ENCODE data around the gene SHISA9.

- TF ChIP-seq POLR2A (IDR thresholded peaks at IDR 0.05; ENCODE audit: borderline replicate concordance, extremely low read depth, insufficient read depth, insufficient read length) (no peak), CEBPB (IDR thresholded peaks at IDR 0.05; ENCODE audit: low read depth) (no peak), EGR1 (IDR thresholded peaks at IDR 0.05; ENCODE audit: low read depth) (no peak), CTCF (IDR thresholded peaks at IDR 0.05 in 2 of 3, conservative IDR thresholded peaks at IDR 0.05 in 1 of 3; ENCODE audit: borderline replicate concordance in 1 of 3, insufficient read depth in 1 of 3, low read depth in 2 of 3, low read length in 2 of 3) (no peak), ZFX (IDR thresholded peaks at IDR 0.05) (no peak), JUND (IDR thresholded peaks at IDR 0.05) (no peak), SP1 (IDR thresholded peaks at IDR 0.05; ENCODE audit: low read depth) (no peak), POLR2AphosphoS5 (IDR thresholded peaks at IDR 0.05; ENCODE audit: low read depth, low read length) (no peak), ELF1 (IDR thresholded peaks at IDR 0.05; ENCODE audit: borderline replicate concordance, low read depth) (no peak), MAX (IDR thresholded peaks at IDR 0.05) (no peak), YY1 (IDR thresholded peaks at IDR 0.05; ENCODE audit: extremely low read depth, insufficient replicate concordance, low read depth, low read length) (no peak), EZH2 (IDR thresholded peaks at IDR 0.05) (no peak)
- TF ChIP-seq, protein P1, sequence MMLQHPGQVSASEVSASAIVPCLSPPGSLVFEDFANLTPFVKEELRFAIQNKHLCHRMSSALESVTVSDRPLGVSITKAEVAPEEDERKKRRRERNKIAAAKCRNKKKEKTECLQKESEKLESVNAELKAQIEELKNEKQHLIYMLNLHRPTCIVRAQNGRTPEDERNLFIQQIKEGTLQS (IDR thresholded peaks at IDR 0.05) = no peak
- TF ChIP-seq, protein P2, sequence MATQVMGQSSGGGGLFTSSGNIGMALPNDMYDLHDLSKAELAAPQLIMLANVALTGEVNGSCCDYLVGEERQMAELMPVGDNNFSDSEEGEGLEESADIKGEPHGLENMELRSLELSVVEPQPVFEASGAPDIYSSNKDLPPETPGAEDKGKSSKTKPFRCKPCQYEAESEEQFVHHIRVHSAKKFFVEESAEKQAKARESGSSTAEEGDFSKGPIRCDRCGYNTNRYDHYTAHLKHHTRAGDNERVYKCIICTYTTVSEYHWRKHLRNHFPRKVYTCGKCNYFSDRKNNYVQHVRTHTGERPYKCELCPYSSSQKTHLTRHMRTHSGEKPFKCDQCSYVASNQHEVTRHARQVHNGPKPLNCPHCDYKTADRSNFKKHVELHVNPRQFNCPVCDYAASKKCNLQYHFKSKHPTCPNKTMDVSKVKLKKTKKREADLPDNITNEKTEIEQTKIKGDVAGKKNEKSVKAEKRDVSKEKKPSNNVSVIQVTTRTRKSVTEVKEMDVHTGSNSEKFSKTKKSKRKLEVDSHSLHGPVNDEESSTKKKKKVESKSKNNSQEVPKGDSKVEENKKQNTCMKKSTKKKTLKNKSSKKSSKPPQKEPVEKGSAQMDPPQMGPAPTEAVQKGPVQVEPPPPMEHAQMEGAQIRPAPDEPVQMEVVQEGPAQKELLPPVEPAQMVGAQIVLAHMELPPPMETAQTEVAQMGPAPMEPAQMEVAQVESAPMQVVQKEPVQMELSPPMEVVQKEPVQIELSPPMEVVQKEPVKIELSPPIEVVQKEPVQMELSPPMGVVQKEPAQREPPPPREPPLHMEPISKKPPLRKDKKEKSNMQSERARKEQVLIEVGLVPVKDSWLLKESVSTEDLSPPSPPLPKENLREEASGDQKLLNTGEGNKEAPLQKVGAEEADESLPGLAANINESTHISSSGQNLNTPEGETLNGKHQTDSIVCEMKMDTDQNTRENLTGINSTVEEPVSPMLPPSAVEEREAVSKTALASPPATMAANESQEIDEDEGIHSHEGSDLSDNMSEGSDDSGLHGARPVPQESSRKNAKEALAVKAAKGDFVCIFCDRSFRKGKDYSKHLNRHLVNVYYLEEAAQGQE (IDR thresholded peaks at IDR 0.05; ENCODE audit: low read depth) = no peak
These were observed 205.1 kb downstream of the SHISA9 start for GRCh38 chr16:13106464-13106863.
